Mucosa of descending colon (tissue), 3 donors: Measurements from ENCODE around the gene CCDC70. TPM values are rescaled to one million over a fixed set of nuclear protein-coding genes. Genes with fewer than 3 reads are reported as not detected.
A peak's percentile ranks its signal among the peaks of the same experiment; 100 is the strongest.

Experiments used
- ATAC-seq: fragments of 200-7000 bp; cut with Tn5 transposase; one replicate; pipeline ENCODE4 v1.9.1; 2020; ENCODE audit warnings: mild to moderate bottlenecking, moderate library complexity
- DNase-seq, 3 donors: peaks; one replicate each; pipeline ENCODE4 v3.0.0-alpha.2; 2020
- H3K36me3 ChIP-seq: fragments of 200-600 bp; one replicate; pipeline ENCODE4 v1.8.0; 2021; ENCODE audit warnings: low read depth, mild to moderate bottlenecking
- H3K4me1 ChIP-seq: fragments of 200-600 bp; one replicate; pipeline ENCODE4 v1.8.0; 2021; ENCODE audit warnings: low read depth, mild to moderate bottlenecking
- H3K4me3 ChIP-seq: fragments of 200-600 bp; one replicate; pipeline ENCODE4 v1.8.0; 2021; ENCODE audit warnings: mild to moderate bottlenecking
- H3K9me3 ChIP-seq: fragments of 200-600 bp; one replicate; pipeline ENCODE4 v1.8.0; 2021; ENCODE audit warnings: mild to moderate bottlenecking
- CTCF ChIP-seq: fragments of 200-600 bp; IDR thresholded peaks from one replicate; pipeline ENCODE4 v1.8.0; 2022; ENCODE audit warnings: antibody characterized with exemption, mild to moderate bottlenecking
- intact Hi-C, 2 donors: fragments of 100-400 bp; cut with DNase I in 1 of 2; cut with micrococcal nuclease in 1 of 2; formaldehyde crosslinking; loops; one replicate each; pipeline versions ENCODE4 v1.11.0 to v1.11.1; 2022; cut with DNase I, micrococcal nuclease
- total RNA-seq, 3 donors: library from RNA; stranded (reverse); fragmentation: NEBNext Ultra II Directional in 2 of 3; extraction: Animal tissue kit (Norgen Biotek cat#: 25700) in 2 of 3; gene quantifications; one replicate each; pipeline versions ENCODE4 v1.2.1 to v1.2.4, GENCODE V29; 2021 to 2023
- donor health status: DM: no; HTN: no; CAD: no; lungs with moderate emphysema.
- donor health status: DM: no; HTN: no; CAD: no.
- donor health status: DM: no; HTN: yes; CAD: no.

Gene CCDC70
- total RNA-seq, 3 donors from 2014 or later: not detected

- ATAC-seq: peak; percentile 99
- Histone ChIP-seq H3K36me3 (peaks cover 4% of the 10 kb centered on the region), H3K9me3 (no peaks in the 10 kb centered on the region), H3K4me1 (peaks cover 5% of the 10 kb centered on the region), H3K4me3 (no peak overlapping the region)
- TF ChIP-seq CTCF: no peak
- DNase-seq: peak in 1 of 3 donors; percentile 63
- intact Hi-C loops: no loop called here
Measured at GRCh38 chr13:51856027-51856736, 5.6 kb upstream of the CCDC70 start.

- Histone ChIP-seq H3K36me3 (peaks cover 4% of the 10 kb centered on the region), H3K4me1 (peaks cover 5% of the 10 kb centered on the region), H3K9me3 (no peaks in the 10 kb centered on the region), H3K4me3 (no peak overlapping the region)
- DNase-seq: no peak
- intact Hi-C loops: no loop called here
- TF ChIP-seq CTCF: no peak
- ATAC-seq: peak; percentile 44
Measured at GRCh38 chr13:51856998-51857397, 4.8 kb upstream of the CCDC70 start.

- ATAC-seq: no peak
- H3K4me3 ChIP-seq: no peak overlapping the region
- intact Hi-C loops: no loop called here
Measured at GRCh38 chr13:51858433-51859247, 3.1 kb upstream of the CCDC70 start.

GRCh38 chr13:51862957-51863356 lies 1.2 kb downstream of the CCDC70 start:
- Histone ChIP-seq H3K4me1 (no peaks in the 10 kb centered on the region), H3K9me3 (no peaks in the 10 kb centered on the region), H3K4me3 (no peak overlapping the region), H3K36me3 (no peaks in the 10 kb centered on the region)
- intact Hi-C loops: no loop called here
- no peak for TF ChIP-seq CTCF
- DNase-seq (no peak), ATAC-seq (no peak)

More at GRCh38 chr13:51858433-51859247, 3.1 kb upstream of the CCDC70 start:
- Histone ChIP-seq H3K36me3 (peaks cover 4% of the 10 kb centered on the region), H3K4me1 (peaks cover 5% of the 10 kb centered on the region), H3K9me3 (no peaks in the 10 kb centered on the region)
- no peak for DNase-seq
- no peak for TF ChIP-seq CTCF

- TF ChIP-seq CTCF: no peak
- H3K36me3 ChIP-seq: no peaks in the 10 kb centered on the region
- H3K4me3 ChIP-seq: no peak overlapping the region
- no peak for DNase-seq
- H3K4me1 ChIP-seq: no peaks in the 10 kb centered on the region
- intact Hi-C loops: no loop called here
- ATAC-seq: no peak
- no peaks in the 10 kb centered on the region for H3K9me3 ChIP-seq
Measured at GRCh38 chr13:51865838-51866237, 4.1 kb downstream of the CCDC70 start.
